ENCODE results near the gene SEMA3G.

Gene SEMA3G

DNA sequence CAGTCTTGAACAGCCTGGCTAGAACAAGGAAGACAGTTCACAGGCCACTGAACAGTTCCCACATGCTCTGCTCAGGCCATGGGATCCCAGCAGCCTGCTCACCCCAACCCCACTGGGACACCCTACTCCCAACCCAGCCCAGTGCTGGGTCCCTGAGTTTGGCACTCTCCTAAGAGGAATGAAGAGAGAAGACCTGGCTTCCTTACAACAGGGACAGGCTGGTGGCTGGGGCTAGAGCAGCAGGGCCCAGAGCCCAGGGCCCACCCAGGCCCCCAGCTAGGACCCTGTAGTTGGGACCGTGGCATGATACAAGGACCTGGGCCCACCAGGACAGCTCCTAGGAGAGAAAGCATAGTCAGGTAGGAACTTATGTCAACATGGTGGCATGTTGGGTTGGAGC lies 43.4 kb downstream of the SEMA3G start:
- TF ChIP-seq, protein P1, sequence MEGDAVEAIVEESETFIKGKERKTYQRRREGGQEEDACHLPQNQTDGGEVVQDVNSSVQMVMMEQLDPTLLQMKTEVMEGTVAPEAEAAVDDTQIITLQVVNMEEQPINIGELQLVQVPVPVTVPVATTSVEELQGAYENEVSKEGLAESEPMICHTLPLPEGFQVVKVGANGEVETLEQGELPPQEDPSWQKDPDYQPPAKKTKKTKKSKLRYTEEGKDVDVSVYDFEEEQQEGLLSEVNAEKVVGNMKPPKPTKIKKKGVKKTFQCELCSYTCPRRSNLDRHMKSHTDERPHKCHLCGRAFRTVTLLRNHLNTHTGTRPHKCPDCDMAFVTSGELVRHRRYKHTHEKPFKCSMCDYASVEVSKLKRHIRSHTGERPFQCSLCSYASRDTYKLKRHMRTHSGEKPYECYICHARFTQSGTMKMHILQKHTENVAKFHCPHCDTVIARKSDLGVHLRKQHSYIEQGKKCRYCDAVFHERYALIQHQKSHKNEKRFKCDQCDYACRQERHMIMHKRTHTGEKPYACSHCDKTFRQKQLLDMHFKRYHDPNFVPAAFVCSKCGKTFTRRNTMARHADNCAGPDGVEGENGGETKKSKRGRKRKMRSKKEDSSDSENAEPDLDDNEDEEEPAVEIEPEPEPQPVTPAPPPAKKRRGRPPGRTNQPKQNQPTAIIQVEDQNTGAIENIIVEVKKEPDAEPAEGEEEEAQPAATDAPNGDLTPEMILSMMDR (IDR thresholded peaks at IDR 0.05; ENCODE audit: low read length, missing control alignments) = no peak
- DNase-seq (ENCODE audit: low read depth) = no peak
- H3K4me3 ChIP-seq (replicated peaks; ENCODE audit: low read depth, low read length) = no peak overlapping the region

- TF ChIP-seq, protein P1 (IDR thresholded peaks at IDR 0.05; ENCODE audit: low read length, missing control alignments) = no peak
- H3K4me3 ChIP-seq (replicated peaks; ENCODE audit: low read depth, low read length) = no peak overlapping the region
- DNase-seq (ENCODE audit: low read depth) = no peak
These were observed 43.9 kb downstream of the SEMA3G start for GRCh38 chr3:52401021-52401420.

- TF ChIP-seq, protein P1 (IDR thresholded peaks at IDR 0.05; ENCODE audit: low read length, missing control alignments) = no peak
- no peak for DNase-seq (ENCODE audit: low read depth)
- H3K4me3 ChIP-seq (replicated peaks; ENCODE audit: low read depth, low read length) = no peak overlapping the region
These were observed 44.6 kb downstream of the SEMA3G start for GRCh38 chr3:52400275-52400793.

- no peak for DNase-seq (ENCODE audit: low read depth)
- no peak overlapping the region for H3K4me3 ChIP-seq (replicated peaks; ENCODE audit: low read depth, low read length)
- TF ChIP-seq, protein P1 (IDR thresholded peaks at IDR 0.05; ENCODE audit: low read length, missing control alignments) = no peak
These were observed 45.3 kb downstream of the SEMA3G start for GRCh38 chr3:52399593-52399992.

DNA sequence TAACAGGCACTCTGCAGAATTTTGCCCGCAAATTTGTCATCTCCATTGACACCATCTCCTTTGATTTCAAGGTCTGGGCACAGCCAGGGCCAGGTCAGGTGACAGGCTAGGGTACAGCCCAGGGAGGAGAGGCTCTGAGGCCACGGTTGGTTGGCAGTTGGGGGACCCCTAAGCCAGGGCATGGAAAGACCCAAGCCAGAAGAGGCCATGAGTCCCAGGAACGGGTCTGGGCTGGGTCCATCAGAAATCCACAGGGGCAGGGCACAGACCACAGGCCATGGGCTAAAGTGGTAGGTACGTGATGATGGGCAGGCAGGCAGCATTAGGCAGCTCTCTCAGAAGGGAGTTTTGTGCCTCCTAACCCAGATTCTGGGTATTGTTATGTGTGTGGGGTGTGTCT lies 45.8 kb downstream of the SEMA3G start:
- no peak for DNase-seq (ENCODE audit: low read depth)
- no peak overlapping the region for H3K4me3 ChIP-seq (replicated peaks; ENCODE audit: low read depth, low read length)
- TF ChIP-seq, protein P1 (IDR thresholded peaks at IDR 0.05; ENCODE audit: low read length, missing control alignments) = no peak

DNA sequence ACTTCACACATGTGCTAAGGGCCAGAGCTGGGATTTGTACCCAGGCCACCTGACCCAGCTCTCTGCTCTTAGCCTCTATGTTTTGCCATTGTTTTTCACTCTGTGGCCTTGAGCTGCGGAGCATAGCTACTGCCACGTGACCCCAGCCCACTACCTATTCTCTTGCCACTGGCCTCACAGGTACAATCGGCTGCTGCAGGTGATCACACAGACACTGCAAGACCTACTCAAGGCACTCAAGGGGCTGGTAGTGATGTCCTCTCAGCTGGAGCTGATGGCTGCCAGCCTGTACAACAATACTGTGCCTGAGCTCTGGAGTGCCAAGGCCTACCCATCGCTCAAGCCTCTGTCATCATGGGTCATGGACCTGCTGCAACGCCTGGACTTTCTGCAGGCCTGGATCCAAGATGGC lies 46.2 kb downstream of the SEMA3G start:
- DNase-seq (ENCODE audit: low read depth) = no peak
- TF ChIP-seq, protein P1 (IDR thresholded peaks at IDR 0.05; ENCODE audit: low read length, missing control alignments) = no peak

DNA sequence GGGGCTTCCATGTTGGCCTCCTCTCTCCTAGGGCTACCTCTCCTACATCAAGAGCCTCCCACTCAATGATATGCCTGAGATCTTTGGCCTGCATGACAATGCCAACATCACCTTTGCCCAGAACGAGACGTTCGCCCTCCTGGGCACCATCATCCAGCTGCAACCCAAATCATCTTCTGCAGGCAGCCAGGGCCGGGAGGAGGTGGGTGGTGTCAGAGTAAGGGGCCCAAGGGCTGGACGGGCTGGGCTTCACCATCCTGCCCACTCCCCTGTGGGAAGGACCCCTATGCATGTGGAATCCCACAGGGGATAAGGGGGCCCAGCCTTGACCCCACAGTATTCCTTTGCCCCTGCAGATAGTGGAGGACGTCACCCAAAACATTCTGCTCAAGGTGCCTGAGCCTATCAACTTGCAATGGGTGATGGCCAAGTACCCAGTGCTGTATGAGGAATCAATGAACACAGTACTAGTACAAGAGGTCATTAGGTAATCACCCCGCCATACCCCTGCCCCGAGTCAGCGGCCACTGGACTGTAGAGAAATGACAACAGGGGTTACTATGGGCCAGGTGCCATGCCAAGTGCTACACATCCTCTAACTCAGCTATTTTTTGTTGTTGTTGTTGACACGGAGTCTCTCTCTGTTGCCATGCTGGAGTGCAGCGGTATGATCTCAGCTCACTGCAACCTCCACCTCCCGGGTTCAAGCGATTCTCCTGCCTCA lies 47.1 kb downstream of the SEMA3G start:
- no peak overlapping the region for H3K4me3 ChIP-seq (replicated peaks; ENCODE audit: low read depth, low read length)
- DNase-seq (ENCODE audit: low read depth) = no peak
- TF ChIP-seq, protein P1 (IDR thresholded peaks at IDR 0.05; ENCODE audit: low read length, missing control alignments) = no peak

More for the DNA sequence above, 46.2 kb downstream of the SEMA3G start:
- H3K4me3 ChIP-seq (replicated peaks; ENCODE audit: low read depth, low read length) = no peak overlapping the region
